ENCODE measurements around the gene CHSY3.
"Not testable (repeated sequence)": the region's sequence is repeated elsewhere in the genome, so short reads cannot be mapped to it uniquely, and the experiment has no call there.

DNA sequence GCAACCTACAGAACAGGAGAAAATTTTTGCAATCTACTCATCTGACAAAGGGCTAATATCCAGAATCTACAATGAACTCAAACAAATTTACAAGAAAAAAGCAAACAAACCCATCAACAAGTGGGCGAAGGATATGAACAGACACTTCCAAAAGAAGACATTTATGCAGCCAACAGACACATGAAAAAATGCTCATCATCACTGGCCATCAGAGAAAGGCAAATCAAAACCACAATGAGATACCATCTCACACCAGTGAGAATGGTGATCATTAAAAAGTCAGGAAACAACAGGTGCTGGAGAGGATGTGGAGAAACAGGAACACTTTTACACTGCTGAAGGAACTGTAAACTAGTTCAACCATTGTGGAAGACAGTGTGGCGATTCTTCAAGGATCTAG, 322.3 kb downstream of the CHSY3 start:
- TF ChIP-seq, protein P1, sequence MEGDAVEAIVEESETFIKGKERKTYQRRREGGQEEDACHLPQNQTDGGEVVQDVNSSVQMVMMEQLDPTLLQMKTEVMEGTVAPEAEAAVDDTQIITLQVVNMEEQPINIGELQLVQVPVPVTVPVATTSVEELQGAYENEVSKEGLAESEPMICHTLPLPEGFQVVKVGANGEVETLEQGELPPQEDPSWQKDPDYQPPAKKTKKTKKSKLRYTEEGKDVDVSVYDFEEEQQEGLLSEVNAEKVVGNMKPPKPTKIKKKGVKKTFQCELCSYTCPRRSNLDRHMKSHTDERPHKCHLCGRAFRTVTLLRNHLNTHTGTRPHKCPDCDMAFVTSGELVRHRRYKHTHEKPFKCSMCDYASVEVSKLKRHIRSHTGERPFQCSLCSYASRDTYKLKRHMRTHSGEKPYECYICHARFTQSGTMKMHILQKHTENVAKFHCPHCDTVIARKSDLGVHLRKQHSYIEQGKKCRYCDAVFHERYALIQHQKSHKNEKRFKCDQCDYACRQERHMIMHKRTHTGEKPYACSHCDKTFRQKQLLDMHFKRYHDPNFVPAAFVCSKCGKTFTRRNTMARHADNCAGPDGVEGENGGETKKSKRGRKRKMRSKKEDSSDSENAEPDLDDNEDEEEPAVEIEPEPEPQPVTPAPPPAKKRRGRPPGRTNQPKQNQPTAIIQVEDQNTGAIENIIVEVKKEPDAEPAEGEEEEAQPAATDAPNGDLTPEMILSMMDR (IDR thresholded peaks at IDR 0.05; ENCODE audit: low read length) = not testable (repeated sequence)
- not testable (repeated sequence) for TF ChIP-seq EZH2 (IDR thresholded peaks at IDR 0.05; ENCODE audit: borderline replicate concordance, low read length)

Data from OCI-LY1 (cell line).